ENCODE results near the gene MED31.
"Not testable (repeated sequence)": the region's sequence is repeated elsewhere in the genome, so short reads cannot be mapped to it uniquely, and the experiment has no call there.

Gene MED31

DNA sequence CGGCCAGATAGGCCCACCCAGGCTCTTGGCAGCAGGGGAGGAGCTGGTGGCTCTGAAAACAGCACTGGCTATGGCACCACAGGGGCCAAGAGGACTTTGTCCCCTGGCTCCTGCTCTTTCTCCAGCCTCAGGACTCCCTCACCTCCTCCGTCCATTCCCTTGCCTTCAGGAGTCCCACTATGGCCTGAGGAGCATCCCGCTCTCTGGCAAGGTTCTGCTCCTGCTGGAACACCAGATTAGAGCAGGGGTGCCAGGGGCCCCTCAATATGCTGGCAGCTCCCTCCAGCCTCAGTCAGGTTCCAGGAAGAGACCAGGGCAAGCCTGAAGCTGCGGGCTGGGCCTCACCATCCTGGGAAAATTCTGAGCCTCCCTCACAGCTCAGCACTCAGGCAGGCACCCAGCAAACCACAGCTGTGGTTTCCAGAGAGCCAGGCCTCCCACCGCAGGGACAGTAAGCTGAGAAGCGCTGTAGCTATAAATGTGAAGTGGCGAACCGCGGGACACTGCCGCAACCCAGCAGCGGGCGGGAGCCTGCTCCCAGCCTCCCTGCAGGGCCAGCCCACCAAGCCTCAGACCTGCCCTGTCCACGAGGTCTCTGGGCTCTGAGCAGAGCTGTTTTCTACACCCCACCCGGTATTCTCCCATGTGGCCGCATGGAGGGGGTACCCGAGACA lies 25.9 kb upstream of the MED31 start:
- DNase-seq (ENCODE audit: low spot score) = peak; percentile 90

GRCh38 chr17:6676802-6677157 lies 25.4 kb upstream of the MED31 start:
- no peak for DNase-seq (ENCODE audit: low spot score)

DNA sequence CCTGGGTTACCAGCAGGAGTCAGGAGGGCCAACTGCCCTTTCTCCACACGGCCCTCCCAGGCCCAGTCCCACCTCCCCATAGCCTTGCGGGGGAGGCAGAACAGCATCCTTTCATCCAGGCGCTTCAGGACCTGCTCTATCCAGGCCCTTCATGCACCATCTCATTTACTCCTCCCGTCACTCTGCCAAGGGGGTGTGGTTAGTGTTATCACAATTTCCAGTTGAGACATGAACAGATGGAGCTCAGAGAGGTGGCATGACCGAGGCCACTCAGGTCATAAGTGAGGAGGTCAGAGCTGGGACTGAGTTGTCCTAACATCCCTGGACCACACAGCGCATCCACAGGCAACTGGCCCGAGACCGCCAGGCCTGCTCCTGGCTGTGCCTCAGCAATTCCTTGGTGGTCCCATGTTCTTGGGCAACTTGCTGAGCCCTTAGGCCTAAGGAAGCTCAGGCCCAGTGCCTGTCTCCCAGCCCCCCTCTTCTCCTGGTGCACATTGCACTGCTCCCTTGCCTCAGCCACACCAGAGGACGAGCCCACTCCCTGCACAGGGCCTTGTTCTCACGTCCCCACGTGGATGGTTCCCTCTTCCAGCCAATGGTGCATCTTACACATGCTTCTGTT lies 23.9 kb upstream of the MED31 start:
- DNase-seq (ENCODE audit: low spot score) = no peak

DNA sequence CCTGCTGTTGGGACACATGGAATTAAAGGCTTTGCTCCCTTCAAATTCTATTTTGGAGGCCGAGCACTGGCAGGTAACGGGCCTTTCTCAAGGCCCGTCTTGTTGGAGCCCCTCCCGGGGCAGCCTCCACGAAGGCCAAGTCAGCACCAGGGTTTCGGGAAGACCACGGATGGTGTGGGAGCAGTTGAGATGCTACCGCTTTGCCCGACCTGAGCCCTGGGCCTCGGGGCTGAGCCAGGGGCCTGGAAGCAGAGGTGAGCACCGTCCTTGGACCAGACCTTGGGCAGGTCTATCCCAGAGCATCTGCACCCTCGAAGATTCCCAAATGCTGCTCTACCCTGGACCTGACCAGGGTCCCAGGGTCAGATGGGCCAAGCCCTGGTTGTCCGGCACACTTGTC lies 23.2 kb upstream of the MED31 start:
- no peak for DNase-seq (ENCODE audit: low spot score)

- DNase-seq (ENCODE audit: low spot score) = no peak
These were observed 20.0 kb upstream of the MED31 start for GRCh38 chr17:6671431-6671830.

GRCh38 chr17:6670999-6671398 lies 19.6 kb upstream of the MED31 start:
- peak; percentile 17 for DNase-seq (ENCODE audit: low spot score)

- DNase-seq (ENCODE audit: low spot score) = peak; percentile 77
These were observed 19.2 kb upstream of the MED31 start for GRCh38 chr17:6670571-6670970.

- peak; percentile 95 for DNase-seq (ENCODE audit: low spot score)
These were observed 18.2 kb upstream of the MED31 start for GRCh38 chr17:6669479-6670212.

- DNase-seq (ENCODE audit: low spot score) = peak; percentile 81
These were observed 17.5 kb upstream of the MED31 start for GRCh38 chr17:6668727-6669425.

DNA sequence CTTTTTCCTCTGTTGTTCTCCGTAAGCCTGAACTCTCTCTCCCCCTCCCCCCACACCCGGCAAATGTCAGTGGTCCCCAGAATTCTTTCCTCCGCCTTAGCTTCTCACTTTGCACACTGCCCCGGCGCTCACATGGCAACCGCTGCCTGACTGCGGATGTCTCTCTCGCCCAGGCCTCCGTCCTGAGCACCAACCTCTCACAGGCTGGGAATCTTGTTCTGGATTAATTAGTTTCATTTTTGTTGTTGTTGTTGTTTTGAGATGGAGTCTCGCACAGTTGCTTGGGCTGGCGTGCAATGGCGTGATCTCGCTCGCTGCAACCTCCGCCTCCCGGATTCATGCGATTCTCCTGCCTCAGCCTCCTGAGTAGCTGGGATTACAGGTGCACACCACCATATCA lies 16.8 kb upstream of the MED31 start:
- DNase-seq (ENCODE audit: low spot score) = no peak

GRCh38 chr17:6667516-6667915 lies 16.1 kb upstream of the MED31 start:
- DNase-seq (ENCODE audit: low spot score) = no peak

DNA sequence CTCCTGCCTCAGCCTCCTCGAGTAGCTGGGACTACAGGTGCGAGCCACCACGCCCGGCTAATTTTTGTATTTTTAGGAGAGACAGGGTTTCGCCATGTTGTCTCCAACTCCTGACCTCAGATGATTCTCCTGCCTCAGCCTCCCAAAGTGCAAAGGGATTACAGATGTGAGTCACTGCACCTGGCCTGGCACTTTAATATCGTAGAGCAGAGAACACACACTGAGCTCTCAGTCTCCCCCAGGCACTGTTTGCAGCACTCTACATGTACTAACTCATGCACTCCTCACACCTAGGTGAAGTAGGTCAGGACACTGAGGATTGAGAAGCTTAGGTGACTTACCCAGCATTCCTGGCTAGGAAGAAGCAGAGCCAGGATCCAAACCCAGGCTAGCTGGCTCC lies 15.2 kb upstream of the MED31 start:
- DNase-seq (ENCODE audit: low spot score) = no peak

DNA sequence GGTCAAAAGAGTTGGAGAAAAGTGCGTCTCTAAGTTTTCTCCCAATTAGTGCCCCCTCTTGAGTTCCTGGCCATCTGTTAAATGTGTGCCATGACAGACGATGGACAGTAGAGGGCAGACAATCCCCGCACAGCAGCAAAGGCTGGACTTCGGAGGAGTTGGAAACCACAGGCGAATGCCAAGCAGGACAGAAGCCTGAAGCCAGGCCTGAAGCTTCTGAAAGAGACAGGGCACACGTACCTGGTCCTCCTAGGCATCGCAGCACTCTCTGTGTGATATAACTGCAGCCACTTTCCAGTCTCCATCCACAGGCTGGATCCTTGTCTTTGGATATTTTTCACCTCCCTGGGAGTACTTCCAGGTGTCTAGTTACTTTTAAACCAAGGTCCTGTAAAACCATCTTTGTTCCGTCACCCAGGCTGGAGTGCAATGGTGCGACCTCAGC lies 14.7 kb upstream of the MED31 start:
- DNase-seq (ENCODE audit: low spot score) = peak; percentile 83

GRCh38 chr17:6663200-6663599 lies 11.8 kb upstream of the MED31 start:
- not testable (repeated sequence) for DNase-seq (ENCODE audit: low spot score)

DNA sequence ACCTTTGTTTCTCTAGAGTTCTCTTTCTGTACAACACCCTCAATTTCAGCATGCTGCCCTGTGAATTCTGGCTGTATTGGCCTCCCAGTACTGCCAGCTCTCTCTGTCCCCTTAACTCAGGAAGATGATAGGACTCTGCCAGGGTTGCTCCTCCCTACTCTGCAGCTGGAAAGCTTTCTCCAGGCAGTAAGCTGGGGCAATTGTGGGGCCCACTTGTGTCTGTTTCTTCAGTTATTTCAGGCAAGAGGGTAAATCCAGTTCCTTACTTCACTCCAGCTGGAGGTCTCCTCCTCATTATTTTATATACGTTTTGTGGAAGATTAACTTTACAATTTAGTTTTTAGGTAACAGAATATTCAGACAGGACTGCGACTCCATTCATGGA lies 10.1 kb upstream of the MED31 start:
- no peak for DNase-seq (ENCODE audit: low spot score)

GRCh38 chr17:6660805-6661463 lies 9.5 kb upstream of the MED31 start:
- no peak for DNase-seq (ENCODE audit: low spot score)

- no peak for DNase-seq (ENCODE audit: low spot score)
These were observed 8.7 kb upstream of the MED31 start for GRCh38 chr17:6660101-6660500.

DNA sequence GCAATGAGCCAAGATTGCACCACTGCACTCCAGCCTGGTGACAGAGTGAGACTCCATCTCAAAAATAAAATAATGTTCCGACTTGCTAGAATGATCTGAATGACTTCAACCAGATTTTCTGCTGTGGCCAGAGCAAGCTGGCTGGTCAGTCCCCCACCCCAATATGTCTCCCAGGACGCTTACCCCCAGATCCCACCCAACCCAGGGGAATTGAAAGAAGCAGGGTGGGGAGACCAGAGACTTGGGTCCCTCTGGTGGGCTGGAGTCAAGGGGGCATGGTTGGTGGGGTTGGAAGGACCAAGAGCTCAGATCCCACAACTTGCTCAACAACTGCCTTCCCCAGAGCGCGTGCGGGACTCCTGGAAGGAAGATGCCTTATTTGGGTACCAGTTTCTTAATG lies 7.0 kb upstream of the MED31 start:
- DNase-seq (ENCODE audit: low spot score) = not testable (repeated sequence)

DNA sequence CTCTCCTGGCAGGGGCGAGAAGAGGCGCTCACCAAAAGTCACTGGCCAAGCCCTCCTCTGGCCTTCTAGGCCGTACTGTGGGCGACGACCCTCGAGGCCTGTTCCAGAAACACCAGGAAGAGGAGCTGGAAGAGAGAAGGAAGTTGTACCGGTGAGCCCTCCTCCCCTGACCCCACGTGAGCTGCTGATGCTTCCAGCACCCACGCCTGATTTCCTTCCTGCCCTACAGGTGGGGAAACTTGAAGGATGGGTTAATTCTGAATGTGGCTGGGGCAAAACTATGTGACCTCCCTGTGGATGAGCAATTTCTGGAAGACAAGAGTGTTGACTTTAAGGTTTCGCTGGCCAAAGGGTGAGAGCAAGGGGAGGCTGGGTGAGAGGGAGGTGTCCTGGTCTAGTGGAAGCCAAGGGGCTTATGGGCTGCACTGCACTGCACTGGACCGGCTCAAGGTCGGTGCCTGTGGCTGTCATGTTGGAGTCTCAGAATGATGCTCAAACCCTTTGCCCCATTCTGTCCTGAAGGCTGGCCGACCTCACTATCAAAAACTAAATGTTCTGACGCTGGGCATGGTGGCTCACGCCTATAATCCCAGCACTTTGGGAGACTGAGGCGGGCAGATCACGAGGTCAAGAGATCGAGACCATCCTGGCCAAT lies 6.4 kb upstream of the MED31 start:
- no peak for DNase-seq (ENCODE audit: low spot score)

GRCh38 chr17:6656797-6657632 lies 5.6 kb upstream of the MED31 start:
- DNase-seq (ENCODE audit: low spot score) = not testable (repeated sequence)

All from SW480 (cell line).